A549 (cell line): ENCODE results near the gene OSBPL6. TPM values are rescaled to one million over a fixed set of nuclear protein-coding genes. Genes with fewer than 3 reads are reported as not detected.

ENCODE experiments used
- ATAC-seq, 2 experiments: fragments of 200-7000 bp in 1 of 2; fragments of >200 bp in 1 of 2; cut with Nextera tagmentation in 1 of 2; cut with Tn5 transposase in 1 of 2; 3 replicates each; pipeline versions ENCODE4 v1.8.0 to v1.9.1; 2018 to 2020; ENCODE audit warnings: mild to moderate bottlenecking in 1 of 2, moderate library complexity in 1 of 2
- CTCF ChIA-PET: fragments of 300-600 bp; sonication (Branson Sonifier 250); formaldehyde crosslinking; extraction: SDS; loops from one replicate; lab custom pipeline; 2021; ENCODE audit warnings: antibody characterized with exemption, inconsistent platforms; lab: Yijun Ruan, JAX
- POLR2A ChIA-PET: fragments of 350-600 bp; formaldehyde crosslinking; extraction: SDS; loops from one replicate; lab custom pipeline; 2021; ENCODE audit warnings: antibody characterized with exemption, inconsistent platforms; lab: Yijun Ruan, JAX
- DNase-seq, 2 experiments: peaks; one replicate each; pipeline versions ENCODE4 v3.0.0 to v3.0.0-alpha.2; 2011 to 2016; ENCODE audit warnings: low read depth in 1 of 2, low spot score in 1 of 2
- FAIRE-seq: peaks from 2 replicates; lab custom pipeline; 2011; peaks lifted over from hg19 to GRCh38; lab: Jason Lieb, UNC
- H3K27ac ChIP-seq, 2 experiments: fragments of >200 bp; sonication (Bioruptor Twin); formaldehyde crosslinking; 3 replicates each; pipeline ENCODE4 v1.5.1; 2016 to 2017
- H3K4me1 ChIP-seq: fragments of >200 bp; sonication (Bioruptor Twin); formaldehyde crosslinking; 3 replicates; pipeline ENCODE4 v1.6.1; 2016
- H3K4me2 ChIP-seq: fragments of >200 bp; sonication (Bioruptor Twin); formaldehyde crosslinking; 3 replicates; pipeline ENCODE4 v1.6.1; 2016
- H3K4me3 ChIP-seq: fragments of >200 bp; sonication (Bioruptor Twin); formaldehyde crosslinking; 3 replicates; pipeline ENCODE4 v1.5.1; 2016
- H3K9me3 ChIP-seq: fragments of >200 bp; sonication (Bioruptor Twin); formaldehyde crosslinking; 3 replicates; pipeline ENCODE4 v1.6.1; 2016
- CBX8 ChIP-seq: fragments of 200-600 bp; sonication (generic); IDR thresholded peaks from 2 replicates; pipeline ENCODE4 v1.6.1; 2016
- CEBPB ChIP-seq, 2 experiments: fragments of >200 bp in 1 of 2; sonication (Bioruptor Twin) in 1 of 2; formaldehyde crosslinking in 1 of 2; IDR thresholded peaks; 2 replicates each; pipeline ENCODE4 v1.6.1; 2012 to 2016
- CHD4 ChIP-seq: fragments of 200-600 bp; sonication (generic); IDR thresholded peaks from 2 replicates; pipeline ENCODE4 v1.6.1; 2016; ENCODE audit warnings: antibody characterized with exemption, mild to moderate bottlenecking, borderline replicate concordance
- FOSB ChIP-seq: fragments of 250-450 bp; sonication (Bioruptor Pico); IDR thresholded peaks from 2 replicates; pipeline ENCODE4 v1.5.0; 2020; ENCODE audit warnings: mild to moderate bottlenecking, moderate library complexity
- FOSL2 ChIP-seq, 2 experiments: fragments of 450-650 bp in 1 of 2; fragments of >200 bp in 1 of 2; sonication (Bioruptor Twin) in 1 of 2; formaldehyde crosslinking; IDR thresholded peaks; 2 replicates each; pipeline versions ENCODE4 v1.5.0 to v1.6.1; 2016 to 2020; ENCODE audit warnings: mild to moderate bottlenecking in 1 of 2, moderate library complexity in 1 of 2
- FOXS1 ChIP-seq: fragments of 250-450 bp; sonication (Bioruptor Pico); IDR thresholded peaks from 2 replicates; pipeline ENCODE4 v1.5.0; 2020; ENCODE audit warnings: mild to moderate bottlenecking, moderate library complexity
- GATA3 ChIP-seq: IDR thresholded peaks from 2 replicates; pipeline ENCODE4 v1.6.1; 2012; ENCODE audit warnings: borderline replicate concordance
- HMGXB4 ChIP-seq: fragments of 250-450 bp; sonication (Bioruptor Pico); IDR thresholded peaks from 2 replicates; pipeline ENCODE4 v1.5.0; 2021; ENCODE audit warnings: mild to moderate bottlenecking, moderate library complexity, borderline replicate concordance
- HOXA7 ChIP-seq: fragments of 250-450 bp; sonication (Bioruptor Pico); IDR thresholded peaks from 2 replicates; pipeline ENCODE4 v1.5.0; 2020; ENCODE audit warnings: mild to moderate bottlenecking, moderate library complexity
- HOXB5 ChIP-seq: fragments of 250-450 bp; sonication (Bioruptor Pico); IDR thresholded peaks from 2 replicates; pipeline ENCODE4 v1.5.0; 2020; ENCODE audit warnings: mild to moderate bottlenecking, moderate library complexity
- JUN ChIP-seq, 2 experiments: fragments of >200 bp; sonication (Bioruptor Twin); formaldehyde crosslinking; IDR thresholded peaks; 2 replicates in 1 of 2; 3 replicates in 1 of 2; pipeline ENCODE4 v1.6.1; 2016 to 2017
- MAZ ChIP-seq: fragments of 150-350 bp; IDR thresholded peaks from 2 replicates; pipeline ENCODE4 v1.6.1; 2014; ENCODE audit warnings: antibody characterized with exemption, low read depth, low read length, borderline replicate concordance
- MYC ChIP-seq: IDR thresholded peaks from 2 replicates; pipeline ENCODE4 v1.6.1; 2012; ENCODE audit warnings: mild to moderate bottlenecking, inconsistent platforms, low read length, improper control_type of control experiment, borderline replicate concordance
- NPAS2 ChIP-seq: fragments of 250-450 bp; sonication (Bioruptor Pico); IDR thresholded peaks from 2 replicates; pipeline ENCODE4 v1.8.0; 2022; ENCODE audit warnings: mild to moderate bottlenecking, moderate library complexity, borderline replicate concordance
- NR3C1 ChIP-seq: fragments of >200 bp; sonication (Bioruptor Twin); formaldehyde crosslinking; IDR thresholded peaks from 3 replicates; pipeline ENCODE4 v1.6.1; 2017
- RARB ChIP-seq: fragments of 250-450 bp; sonication (Bioruptor Pico); IDR thresholded peaks from 2 replicates; pipeline ENCODE4 v1.8.0; 2021; ENCODE audit warnings: mild to moderate bottlenecking, moderate library complexity
- RCOR1 ChIP-seq: fragments of 150-350 bp; IDR thresholded peaks from 2 replicates; pipeline ENCODE4 v1.6.1; 2014; ENCODE audit warnings: antibody characterized with exemption, low read length, low read depth
- RFX5 ChIP-seq: fragments of 450-650 bp; IDR thresholded peaks from 2 replicates; pipeline ENCODE4 v1.7.1; 2014; ENCODE audit warnings: antibody characterized with exemption, mild to moderate bottlenecking, moderate library complexity
- RNF2 ChIP-seq: fragments of 200-600 bp; sonication (generic); IDR thresholded peaks from 2 replicates; pipeline ENCODE4 v1.6.1; 2016; ENCODE audit warnings: low read depth, mild to moderate bottlenecking, antibody characterized with exemption, moderate library complexity, borderline replicate concordance
- SREBF2 ChIP-seq: fragments of 450-650 bp; IDR thresholded peaks from 2 replicates; pipeline ENCODE4 v1.6.1; 2014; ENCODE audit warnings: mild to moderate bottlenecking, moderate library complexity
- TFCP2L1 ChIP-seq: fragments of 250-450 bp; sonication (Bioruptor Pico); IDR thresholded peaks from 2 replicates; pipeline ENCODE4 v1.5.0; 2021; ENCODE audit warnings: mild to moderate bottlenecking
- USF2 ChIP-seq: fragments of 450-650 bp; IDR thresholded peaks from 2 replicates; pipeline ENCODE4 v1.6.1; 2014; ENCODE audit warnings: antibody characterized with exemption
- ZC3H11A ChIP-seq: fragments of 450-650 bp; IDR thresholded peaks from 2 replicates; pipeline ENCODE4 v1.6.1; 2014; ENCODE audit warnings: antibody characterized with exemption, mild to moderate bottlenecking
- ZNF302 ChIP-seq: fragments of 250-450 bp; sonication (Bioruptor Pico); IDR thresholded peaks from 2 replicates; pipeline ENCODE4 v1.9.0; 2021; ENCODE audit warnings: inconsistent platforms, mild to moderate bottlenecking, moderate library complexity
- ZSCAN20 ChIP-seq: fragments of 250-450 bp; sonication (Bioruptor Pico); IDR thresholded peaks from 2 replicates; pipeline ENCODE4 v1.8.0; 2022; ENCODE audit warnings: mild to moderate bottlenecking, moderate library complexity
- WGBS: methylation state at CpG from one replicate; pipeline ENCODE4 v1.1.6; 2017; ENCODE audit errors: missing lambda C conversion rate; 5-methylcytosine and 5-hydroxymethylcytosine counted together
- polyA plus RNA-seq, 4 experiments: library from polyadenylated mRNA; depleted of rRNA in 3 of 4; stranded (reverse); fragments of >200 nt; fragmentation: RNase III in 1 of 4; extraction: RNeasy Plus Mini Kit Qiagen cat#74134 plus additional on column Dnase treatment in 1 of 4; gene quantifications; 2 replicates in 3 of 4; 3 replicates in 1 of 4; pipeline ENCODE4 v1.2.3, GENCODE V29; 2011 to 2017
- TF ChIP-seq, protein P1 (sequence below): IDR thresholded peaks from 2 replicates; pipeline ENCODE4 v1.6.1; 2012; ENCODE audit warnings: low read depth, borderline replicate concordance
- TF ChIP-seq, protein P2 (sequence below): IDR thresholded peaks from 2 replicates; pipeline ENCODE4 v1.6.1; 2012
- TF ChIP-seq, protein P3 (sequence below): fragments of >200 bp; sonication (Bioruptor Twin); formaldehyde crosslinking; IDR thresholded peaks from 2 replicates; pipeline ENCODE4 v1.6.1; 2016
- TF ChIP-seq, protein P4 (sequence below): IDR thresholded peaks from 2 replicates; pipeline ENCODE4 v1.6.1; 2012

The OSBPL6 gene
- polyA plus RNA-seq, 2 of the 4 experiments (the other 2 are of a cell fraction): 2.9 to 8.2 TPM

DNA sequence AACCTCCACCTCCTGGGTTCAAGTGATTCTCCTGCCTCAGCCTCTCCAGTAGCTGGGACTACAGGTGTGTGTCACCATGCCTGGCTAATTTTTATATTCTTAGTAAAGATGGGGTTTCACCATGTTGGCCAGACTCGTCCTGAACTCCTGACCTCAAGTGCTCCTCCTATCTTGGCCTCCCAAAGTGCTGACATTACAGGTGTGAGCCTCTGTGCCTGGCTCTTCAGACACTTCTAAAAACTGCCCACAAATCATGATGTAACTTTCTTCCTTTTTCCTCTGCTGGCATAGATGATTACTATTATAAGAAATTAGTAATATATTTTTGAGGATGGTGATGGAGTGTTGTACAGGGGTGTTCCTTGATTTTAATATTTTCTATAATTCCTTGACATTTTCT is 6.0 kb downstream of the OSBPL6 start:
- FAIRE-seq: no peak
- DNase-seq: no peak
- Histone ChIP-seq H3K4me1 (peaks cover 9% of the 10 kb centered on the region; the same call in 2 of the 3 replicates), H3K4me2 (no peak overlapping the region), H3K4me3 (no peak overlapping the region), H3K27ac (no peak overlapping the region), H3K9me3 (no peaks in the 10 kb centered on the region)
- CTCF ChIA-PET: interaction anchor here (1.2 to 1.9 kb wide), 2 partner anchors 9 to 215 kb away, joined by 4 to 6 read pairs; no protein-coding TSS in a partner anchor
- ATAC-seq: no peak
- POLR2A ChIA-PET: no interaction called here
- WGBS: 87% methylated on average over 1 of the region's 1 CpG
- no peak for TF ChIP-seq RCOR1
- no peak for TF ChIP-seq ZNF302

DNA sequence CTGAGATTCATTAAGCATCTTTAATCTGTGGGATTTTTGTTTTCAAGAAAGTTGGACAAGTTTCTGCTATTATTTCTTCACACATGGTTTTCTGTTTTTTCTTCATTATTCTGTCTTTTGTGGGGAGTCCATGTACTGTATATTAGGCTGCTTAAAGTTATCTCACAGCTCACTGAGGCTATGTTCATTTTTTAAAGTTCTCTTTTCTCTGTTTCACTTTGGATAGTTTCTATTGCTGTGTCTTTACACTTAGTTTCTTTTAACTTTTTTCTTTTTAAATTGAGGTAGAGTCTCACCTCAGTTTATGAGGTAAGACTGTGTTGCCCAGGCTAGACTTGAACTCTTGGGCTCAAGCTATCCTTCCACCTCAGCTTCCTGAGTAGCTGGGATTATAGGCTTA is 8.6 kb downstream of the OSBPL6 start:
- H3K4me2 ChIP-seq: no peak overlapping the region
- FAIRE-seq (no peak), DNase-seq (no peak), ATAC-seq (no peak)
- H3K27ac ChIP-seq: no peak overlapping the region
- TF ChIP-seq FOSL2 (IDR thresholded peaks at IDR 0.05) (no peak), FOSL2 (CRISPR knock-in tag; IDR thresholded peaks at IDR 0.05) (no peak), RNF2 (no peak), TFCP2L1 (CRISPR knock-in tag) (no peak), RARB (CRISPR knock-in tag) (no peak), CHD4 (no peak), MYC (no peak), HMGXB4 (CRISPR knock-in tag) (no peak), RCOR1 (no peak), USF2 (no peak), CBX8 (no peak)
- TF ChIP-seq, protein P1, sequence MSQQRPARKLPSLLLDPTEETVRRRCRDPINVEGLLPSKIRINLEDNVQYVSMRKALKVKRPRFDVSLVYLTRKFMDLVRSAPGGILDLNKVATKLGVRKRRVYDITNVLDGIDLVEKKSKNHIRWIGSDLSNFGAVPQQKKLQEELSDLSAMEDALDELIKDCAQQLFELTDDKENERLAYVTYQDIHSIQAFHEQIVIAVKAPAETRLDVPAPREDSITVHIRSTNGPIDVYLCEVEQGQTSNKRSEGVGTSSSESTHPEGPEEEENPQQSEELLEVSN: no peak
- TF ChIP-seq, protein P2, sequence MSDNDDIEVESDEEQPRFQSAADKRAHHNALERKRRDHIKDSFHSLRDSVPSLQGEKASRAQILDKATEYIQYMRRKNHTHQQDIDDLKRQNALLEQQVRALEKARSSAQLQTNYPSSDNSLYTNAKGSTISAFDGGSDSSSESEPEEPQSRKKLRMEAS: no peak
- no peaks in the 10 kb centered on the region for H3K9me3 ChIP-seq
- ChIA-PET POLR2A (no interaction called here), CTCF (interaction anchor here (0.6 kb wide), 1 partner anchor 16 kb away, joined by 3 read pairs; no protein-coding TSS in a partner anchor)
- no peaks in the 10 kb centered on the region for H3K4me1 ChIP-seq
- no peak overlapping the region for H3K4me3 ChIP-seq

DNA sequence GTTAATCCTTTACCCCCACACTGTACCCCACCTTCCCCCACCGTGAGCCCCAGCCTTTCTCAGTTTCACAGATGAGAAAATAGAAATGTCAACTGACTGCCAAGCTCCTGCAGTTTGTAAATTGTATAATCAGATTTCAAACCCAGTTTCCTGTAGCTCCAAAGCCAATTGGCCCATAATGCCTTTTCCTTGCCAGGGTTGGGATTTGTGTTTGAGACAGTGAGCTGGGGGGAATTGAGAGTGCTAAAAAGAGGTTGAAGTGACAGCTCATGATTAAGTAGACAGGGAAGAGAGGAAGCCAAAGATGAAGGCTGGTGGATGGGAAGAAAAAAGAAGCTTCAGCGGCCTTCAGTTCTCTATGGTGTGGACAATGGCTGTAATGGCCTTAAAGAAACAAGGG is 10.7 kb downstream of the OSBPL6 start:
- no peak overlapping the region for H3K27ac ChIP-seq
- ChIA-PET CTCF (interaction anchor here (1.0 to 1.6 kb wide), 2 partner anchors 10 to 92 kb away, joined by 3 to 4 read pairs; no protein-coding TSS in a partner anchor), POLR2A (no interaction called here)
- TF ChIP-seq RARB (CRISPR knock-in tag): no peak
- no peak for TF ChIP-seq ZSCAN20 (CRISPR knock-in tag)
- no peak for TF ChIP-seq HOXB5 (CRISPR knock-in tag)
- no peak for TF ChIP-seq RCOR1
- no peak for TF ChIP-seq FOXS1 (CRISPR knock-in tag)
- TF ChIP-seq HOXA7: no peak
- TF ChIP-seq NR3C1: no peak
- TF ChIP-seq FOSB (CRISPR knock-in tag): no peak
- TF ChIP-seq ZNF302: no peak
- TF ChIP-seq ZC3H11A: no peak
- TF ChIP-seq, protein P3, sequence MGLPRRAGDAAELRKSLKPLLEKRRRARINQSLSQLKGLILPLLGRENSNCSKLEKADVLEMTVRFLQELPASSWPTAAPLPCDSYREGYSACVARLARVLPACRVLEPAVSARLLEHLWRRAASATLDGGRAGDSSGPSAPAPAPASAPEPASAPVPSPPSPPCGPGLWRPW: no peak
- TF ChIP-seq MAZ: no peak
- no peak for TF ChIP-seq CEBPB (IDR thresholded peaks at IDR 0.05)
- no peak for TF ChIP-seq SREBF2
- TF ChIP-seq NPAS2 (CRISPR knock-in tag): no peak
- TF ChIP-seq, protein P4, sequence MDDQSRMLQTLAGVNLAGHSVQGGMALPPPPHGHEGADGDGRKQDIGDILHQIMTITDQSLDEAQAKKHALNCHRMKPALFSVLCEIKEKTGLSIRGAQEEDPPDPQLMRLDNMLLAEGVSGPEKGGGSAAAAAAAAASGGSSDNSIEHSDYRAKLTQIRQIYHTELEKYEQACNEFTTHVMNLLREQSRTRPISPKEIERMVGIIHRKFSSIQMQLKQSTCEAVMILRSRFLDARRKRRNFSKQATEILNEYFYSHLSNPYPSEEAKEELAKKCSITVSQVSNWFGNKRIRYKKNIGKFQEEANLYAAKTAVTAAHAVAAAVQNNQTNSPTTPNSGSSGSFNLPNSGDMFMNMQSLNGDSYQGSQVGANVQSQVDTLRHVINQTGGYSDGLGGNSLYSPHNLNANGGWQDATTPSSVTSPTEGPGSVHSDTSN: no peak
- no peak for TF ChIP-seq GATA3
- TF ChIP-seq JUN (IDR thresholded peaks at IDR 0.05): no peak
- no peak for TF ChIP-seq RFX5
- 43% methylated on average over 2 of the region's 2 CpGs for WGBS
- no peak overlapping the region for H3K4me3 ChIP-seq
- no peak for FAIRE-seq
- DNase-seq: no peak
- H3K4me1 ChIP-seq: no peaks in the 10 kb centered on the region
- no peak for ATAC-seq
- no peak overlapping the region for H3K4me2 ChIP-seq
- no peaks in the 10 kb centered on the region for H3K9me3 ChIP-seq
